ENCODE results near the gene SDK1. TPM values are rescaled to one million over a fixed set of nuclear protein-coding genes. Genes with fewer than 3 reads are reported as not detected.
A peak's percentile ranks its signal among the peaks of the same experiment; 100 is the strongest.

The SDK1 gene
- total RNA-seq, 1 donor from 2014 or later, result 5.4 TPM

DNA sequence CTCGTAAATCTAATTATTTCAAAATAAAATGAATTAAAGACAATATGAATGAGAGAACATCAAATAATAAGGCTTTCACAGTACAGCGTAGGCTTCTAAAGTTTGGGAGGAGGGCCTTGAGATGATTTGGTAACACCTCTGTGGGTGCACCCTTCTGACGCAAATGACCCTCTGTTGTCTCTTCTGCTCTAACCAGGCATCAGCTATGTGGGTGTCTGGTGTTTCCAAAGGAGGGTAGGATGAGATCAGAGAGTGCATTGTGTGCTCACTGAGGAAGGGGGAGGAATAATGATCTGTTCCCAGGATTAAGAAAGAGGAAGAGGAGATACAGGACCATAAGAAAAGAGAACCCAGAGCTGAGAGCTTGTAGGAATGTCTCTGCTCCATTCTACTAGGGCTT, 420.4 kb downstream of the SDK1 start:
- TF ChIP-seq, protein P1, sequence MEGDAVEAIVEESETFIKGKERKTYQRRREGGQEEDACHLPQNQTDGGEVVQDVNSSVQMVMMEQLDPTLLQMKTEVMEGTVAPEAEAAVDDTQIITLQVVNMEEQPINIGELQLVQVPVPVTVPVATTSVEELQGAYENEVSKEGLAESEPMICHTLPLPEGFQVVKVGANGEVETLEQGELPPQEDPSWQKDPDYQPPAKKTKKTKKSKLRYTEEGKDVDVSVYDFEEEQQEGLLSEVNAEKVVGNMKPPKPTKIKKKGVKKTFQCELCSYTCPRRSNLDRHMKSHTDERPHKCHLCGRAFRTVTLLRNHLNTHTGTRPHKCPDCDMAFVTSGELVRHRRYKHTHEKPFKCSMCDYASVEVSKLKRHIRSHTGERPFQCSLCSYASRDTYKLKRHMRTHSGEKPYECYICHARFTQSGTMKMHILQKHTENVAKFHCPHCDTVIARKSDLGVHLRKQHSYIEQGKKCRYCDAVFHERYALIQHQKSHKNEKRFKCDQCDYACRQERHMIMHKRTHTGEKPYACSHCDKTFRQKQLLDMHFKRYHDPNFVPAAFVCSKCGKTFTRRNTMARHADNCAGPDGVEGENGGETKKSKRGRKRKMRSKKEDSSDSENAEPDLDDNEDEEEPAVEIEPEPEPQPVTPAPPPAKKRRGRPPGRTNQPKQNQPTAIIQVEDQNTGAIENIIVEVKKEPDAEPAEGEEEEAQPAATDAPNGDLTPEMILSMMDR (IDR thresholded peaks at IDR 0.05), result no peak
- Mint-ChIP-seq H3K27me3 (ENCODE audit: unreplicated experiment) (no peaks in the 10 kb centered on the region), H3K9me3 (ENCODE audit: unreplicated experiment) (no peaks in the 10 kb centered on the region), H3K27ac (ENCODE audit: unreplicated experiment) (no peak overlapping the region), H3K4me3 (ENCODE audit: unreplicated experiment) (no peak overlapping the region), H3K4me1 (ENCODE audit: unreplicated experiment) (no peaks in the 10 kb centered on the region), H3K36me3 (ENCODE audit: unreplicated experiment) (no peaks in the 10 kb centered on the region)
- no peak for DNase-seq (ENCODE audit: extremely low spot score, unreplicated experiment)

DNA sequence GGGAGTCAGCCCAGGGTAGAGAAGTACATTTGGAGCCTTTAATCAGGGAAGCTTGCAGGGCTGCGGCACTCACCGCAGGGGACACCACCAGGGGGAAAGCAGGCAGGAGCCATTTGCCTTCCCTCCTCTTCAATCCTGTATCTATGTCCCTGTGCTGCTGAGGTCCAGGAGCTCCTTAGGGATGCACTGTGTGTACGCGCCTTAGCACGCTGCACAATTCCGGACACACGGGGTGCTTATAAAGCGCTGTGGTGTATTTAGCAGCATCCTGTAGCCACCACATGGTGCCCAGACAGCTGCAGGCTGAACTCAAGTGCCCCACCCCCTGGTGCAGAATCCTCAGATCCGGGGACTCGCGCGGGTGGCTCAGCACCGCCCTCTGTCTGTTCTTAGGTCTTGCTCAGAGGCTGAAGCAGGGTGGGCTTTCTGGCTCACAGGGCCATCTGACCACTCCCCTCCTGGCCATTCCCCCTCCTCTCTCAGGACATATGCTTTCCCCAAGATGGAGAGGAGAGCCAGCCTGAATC, 421.4 kb downstream of the SDK1 start:
- Mint-ChIP-seq H3K4me3 (ENCODE audit: unreplicated experiment) (no peak overlapping the region), H3K9me3 (ENCODE audit: unreplicated experiment) (no peaks in the 10 kb centered on the region), H3K27me3 (ENCODE audit: unreplicated experiment) (no peaks in the 10 kb centered on the region), H3K4me1 (ENCODE audit: unreplicated experiment) (no peaks in the 10 kb centered on the region), H3K36me3 (ENCODE audit: unreplicated experiment) (no peaks in the 10 kb centered on the region), H3K27ac (ENCODE audit: unreplicated experiment) (no peak overlapping the region)
- TF ChIP-seq, protein P1 (IDR thresholded peaks at IDR 0.05), result peak; percentile 32
- DNase-seq (ENCODE audit: extremely low spot score, unreplicated experiment), result no peak

DNA sequence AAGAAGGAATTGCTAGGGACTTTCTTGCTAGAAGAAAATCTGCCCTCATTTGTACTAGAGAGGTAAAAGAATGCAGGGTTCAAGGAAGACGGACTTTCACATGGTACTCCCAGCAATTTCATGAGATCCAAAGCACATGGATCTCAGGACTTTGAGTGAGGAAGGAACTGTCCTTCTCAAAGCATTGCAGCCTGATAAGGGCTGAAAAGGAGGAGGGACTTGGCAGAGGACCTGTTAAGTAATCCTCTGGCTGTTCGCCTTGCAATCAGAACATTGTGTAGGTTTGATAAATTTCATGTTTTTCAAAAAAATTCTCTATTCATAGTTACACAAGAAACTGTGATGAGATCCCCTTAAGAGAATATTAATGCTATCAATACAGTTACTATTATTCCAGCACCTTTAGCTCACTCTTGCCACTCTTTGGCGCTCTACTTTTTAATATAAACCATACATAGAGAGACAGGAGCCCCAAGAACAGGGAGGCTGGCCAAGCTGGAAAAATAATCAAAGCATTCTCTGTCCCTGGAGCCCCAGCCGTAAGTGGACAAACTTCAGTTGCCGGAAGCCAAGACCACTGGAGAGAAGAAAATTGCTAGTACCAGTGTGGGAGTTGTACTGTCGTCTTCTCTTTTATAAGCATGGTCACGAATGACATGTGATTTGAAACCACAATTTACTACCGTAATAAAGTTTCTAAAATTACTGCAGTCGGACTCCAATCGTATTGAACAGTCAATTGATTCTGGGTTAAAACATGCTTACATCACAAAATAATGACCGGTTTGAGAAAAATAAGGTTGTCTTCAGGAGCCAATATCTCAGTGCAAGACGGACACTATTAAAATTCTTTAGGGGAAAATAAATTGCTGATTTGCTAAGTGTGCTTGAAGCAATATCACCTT, 424.4 kb downstream of the SDK1 start:
- Mint-ChIP-seq H3K27me3 (ENCODE audit: unreplicated experiment) (no peaks in the 10 kb centered on the region), H3K9me3 (ENCODE audit: unreplicated experiment) (peaks cover 4% of the 10 kb centered on the region), H3K36me3 (ENCODE audit: unreplicated experiment) (peaks cover 2% of the 10 kb centered on the region), H3K4me1 (ENCODE audit: unreplicated experiment) (peaks cover 1% of the 10 kb centered on the region), H3K4me3 (ENCODE audit: unreplicated experiment) (no peak overlapping the region), H3K27ac (ENCODE audit: unreplicated experiment) (no peak overlapping the region)
- DNase-seq (ENCODE audit: extremely low spot score, unreplicated experiment), result no peak
- TF ChIP-seq, protein P1 (IDR thresholded peaks at IDR 0.05), result no peak

DNA sequence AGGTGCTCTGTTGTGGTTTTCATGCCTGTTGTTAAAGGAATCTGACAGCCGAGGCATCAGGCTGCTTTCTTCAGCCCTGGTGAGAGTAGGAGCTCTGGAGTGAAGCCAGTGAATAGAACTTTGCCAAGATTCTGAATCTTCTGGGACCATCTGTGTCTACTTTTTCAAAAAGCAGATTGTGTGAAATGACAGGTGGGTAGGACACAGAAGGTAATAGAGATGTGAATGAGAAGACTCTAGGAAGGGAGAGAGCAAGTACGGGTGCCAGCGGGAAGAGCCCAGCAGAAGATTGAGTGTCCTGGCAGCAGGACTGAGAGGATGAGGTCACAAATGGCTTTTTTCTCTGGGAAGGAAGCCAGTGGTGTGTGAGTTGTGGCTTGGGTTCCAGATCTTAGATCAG, 429.2 kb downstream of the SDK1 start:
- H3K27me3 Mint-ChIP-seq (ENCODE audit: unreplicated experiment), result no peaks in the 10 kb centered on the region
- H3K4me1 Mint-ChIP-seq (ENCODE audit: unreplicated experiment), result peaks cover 1% of the 10 kb centered on the region
- TF ChIP-seq, protein P1 (IDR thresholded peaks at IDR 0.05), result no peak
- no peak overlapping the region for H3K27ac Mint-ChIP-seq (ENCODE audit: unreplicated experiment)
- peaks cover 2% of the 10 kb centered on the region for H3K36me3 Mint-ChIP-seq (ENCODE audit: unreplicated experiment)
- H3K4me3 Mint-ChIP-seq (ENCODE audit: unreplicated experiment), result no peak overlapping the region
- peaks cover 4% of the 10 kb centered on the region for H3K9me3 Mint-ChIP-seq (ENCODE audit: unreplicated experiment)
- DNase-seq (ENCODE audit: extremely low spot score, unreplicated experiment), result no peak

DNA sequence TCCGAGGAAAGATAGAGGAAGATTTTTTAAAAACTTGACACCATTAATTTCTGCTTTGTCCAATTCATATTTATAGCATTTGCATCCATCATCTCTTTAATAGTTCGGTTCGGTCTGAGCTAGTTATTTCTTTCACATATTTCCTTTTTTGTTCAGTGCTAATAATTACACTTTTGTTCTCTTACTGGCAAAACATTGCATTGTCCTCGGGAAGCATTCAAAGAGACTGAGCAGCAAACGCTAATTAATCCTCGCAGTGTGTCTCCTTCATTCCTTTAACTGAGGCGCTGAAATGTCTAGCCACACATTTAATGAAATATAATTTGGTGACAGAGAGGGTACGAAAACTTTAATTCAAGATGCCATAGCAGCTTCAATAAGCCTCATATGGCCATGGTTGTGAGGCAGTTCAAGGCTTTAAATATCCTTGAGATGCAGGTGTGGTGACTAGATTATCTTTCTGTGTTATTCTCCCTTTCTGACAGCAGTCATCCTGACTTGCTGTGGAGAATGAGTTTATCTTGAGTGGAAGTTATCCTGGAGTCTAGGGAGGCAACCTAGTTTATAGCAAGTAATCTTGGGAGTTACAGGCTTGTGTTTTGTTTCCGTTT, 431.4 kb downstream of the SDK1 start:
- H3K36me3 Mint-ChIP-seq (ENCODE audit: unreplicated experiment), result peaks cover 2% of the 10 kb centered on the region
- no peak overlapping the region for H3K4me3 Mint-ChIP-seq (ENCODE audit: unreplicated experiment)
- peaks cover 1% of the 10 kb centered on the region for H3K4me1 Mint-ChIP-seq (ENCODE audit: unreplicated experiment)
- peaks cover 4% of the 10 kb centered on the region for H3K9me3 Mint-ChIP-seq (ENCODE audit: unreplicated experiment)
- no peak for DNase-seq (ENCODE audit: extremely low spot score, unreplicated experiment)
- no peak overlapping the region for H3K27ac Mint-ChIP-seq (ENCODE audit: unreplicated experiment)
- no peaks in the 10 kb centered on the region for H3K27me3 Mint-ChIP-seq (ENCODE audit: unreplicated experiment)
- TF ChIP-seq, protein P1 (IDR thresholded peaks at IDR 0.05), result no peak

Measured in osteocyte (in vitro differentiated cells).